Measurements from ENCODE around the gene JAG1.
"Not testable (repeated sequence)": the region's sequence is repeated elsewhere in the genome, so short reads cannot be mapped to it uniquely, and the experiment has no call there.

The JAG1 gene

GRCh38 chr20:10595266-10595665 lies 78.5 kb downstream of the JAG1 start:
- Histone ChIP-seq H3K4me1 (ENCODE audit: low read length) (peaks cover 16% of the 10 kb centered on the region), H4K20me1 (ENCODE audit: insufficient read depth, low read length) (no peaks in the 10 kb centered on the region), H3K9me3 (ENCODE audit: insufficient read depth, low read length) (no peaks in the 10 kb centered on the region), H3K36me3 (replicated peaks; ENCODE audit: low read depth, low read length) (no peaks in the 10 kb centered on the region), H3K4me2 (ENCODE audit: low read length) (no peak overlapping the region), H2AFZ (ENCODE audit: low read depth, low read length) (no peak overlapping the region), H3K4me3 (ENCODE audit: low read length) (no peak overlapping the region), H3K79me2 (ENCODE audit: low read length) (no peaks in the 10 kb centered on the region), H3K27me3 (ENCODE audit: low read depth, low read length) (no peaks in the 10 kb centered on the region), H3K9ac (ENCODE audit: low read length) (no peak overlapping the region), H3K27ac (ENCODE audit: low read length) (no peak overlapping the region)
- no peak for TF ChIP-seq EZH2phosphoT487 (IDR thresholded peaks at IDR 0.05; ENCODE audit: low read depth)

- H3K4me2 ChIP-seq (ENCODE audit: low read length): no peak overlapping the region
- no peaks in the 10 kb centered on the region for H3K9me3 ChIP-seq (ENCODE audit: insufficient read depth, low read length)
- H3K79me2 ChIP-seq (ENCODE audit: low read length): no peaks in the 10 kb centered on the region
- no peak overlapping the region for H3K9ac ChIP-seq (ENCODE audit: low read length)
- no peaks in the 10 kb centered on the region for H4K20me1 ChIP-seq (ENCODE audit: insufficient read depth, low read length)
- TF ChIP-seq EZH2phosphoT487 (IDR thresholded peaks at IDR 0.05; ENCODE audit: low read depth) (no peak), CTCF (IDR thresholded peaks at IDR 0.05; ENCODE audit: low read depth, low read length) (no peak)
- peaks cover 15% of the 10 kb centered on the region for H3K4me1 ChIP-seq (ENCODE audit: low read length)
- no peak overlapping the region for H3K27ac ChIP-seq (ENCODE audit: low read length)
- no peaks in the 10 kb centered on the region for H3K27me3 ChIP-seq (ENCODE audit: low read depth, low read length)
- H3K4me3 ChIP-seq (ENCODE audit: low read length): no peak overlapping the region
- H3K36me3 ChIP-seq (replicated peaks; ENCODE audit: low read depth, low read length): no peaks in the 10 kb centered on the region
- H2AFZ ChIP-seq (ENCODE audit: low read depth, low read length): no peak overlapping the region
Observed at GRCh38 chr20:10594296-10594868, 79.4 kb downstream of the JAG1 start.

GRCh38 chr20:10591946-10592521 lies 81.8 kb downstream of the JAG1 start:
- no peaks in the 10 kb centered on the region for H3K27me3 ChIP-seq (ENCODE audit: low read depth, low read length)
- no peak overlapping the region for H3K4me3 ChIP-seq (ENCODE audit: low read length)
- no peaks in the 10 kb centered on the region for H3K79me2 ChIP-seq (ENCODE audit: low read length)
- no peaks in the 10 kb centered on the region for H4K20me1 ChIP-seq (ENCODE audit: insufficient read depth, low read length)
- H3K4me2 ChIP-seq (ENCODE audit: low read length): no peak overlapping the region
- TF ChIP-seq CTCF (IDR thresholded peaks at IDR 0.05; ENCODE audit: low read depth, low read length) (no peak), EZH2phosphoT487 (IDR thresholded peaks at IDR 0.05; ENCODE audit: low read depth) (no peak)
- H2AFZ ChIP-seq (ENCODE audit: low read depth, low read length): no peak overlapping the region
- H3K4me1 ChIP-seq (ENCODE audit: low read length): peaks cover 4% of the 10 kb centered on the region
- H3K36me3 ChIP-seq (replicated peaks; ENCODE audit: low read depth, low read length): no peaks in the 10 kb centered on the region
- H3K27ac ChIP-seq (ENCODE audit: low read length): no peak overlapping the region
- H3K9ac ChIP-seq (ENCODE audit: low read length): no peak overlapping the region
- H3K9me3 ChIP-seq (ENCODE audit: insufficient read depth, low read length): no peaks in the 10 kb centered on the region

- no peak overlapping the region for H3K27ac ChIP-seq (ENCODE audit: low read length)
- peaks cover 4% of the 10 kb centered on the region for H3K4me1 ChIP-seq (ENCODE audit: low read length)
- TF ChIP-seq EZH2phosphoT487 (IDR thresholded peaks at IDR 0.05; ENCODE audit: low read depth): no peak
- no peak for TF ChIP-seq CTCF (IDR thresholded peaks at IDR 0.05; ENCODE audit: low read depth, low read length)
- no peak overlapping the region for H3K4me2 ChIP-seq (ENCODE audit: low read length)
- no peaks in the 10 kb centered on the region for H3K36me3 ChIP-seq (replicated peaks; ENCODE audit: low read depth, low read length)
- H3K27me3 ChIP-seq (ENCODE audit: low read depth, low read length): no peaks in the 10 kb centered on the region
- no peak overlapping the region for H2AFZ ChIP-seq (ENCODE audit: low read depth, low read length)
- H3K4me3 ChIP-seq (ENCODE audit: low read length): no peak overlapping the region
- no peaks in the 10 kb centered on the region for H3K79me2 ChIP-seq (ENCODE audit: low read length)
- no peaks in the 10 kb centered on the region for H4K20me1 ChIP-seq (ENCODE audit: insufficient read depth, low read length)
- no peak overlapping the region for H3K9ac ChIP-seq (ENCODE audit: low read length)
- H3K9me3 ChIP-seq (ENCODE audit: insufficient read depth, low read length): no peaks in the 10 kb centered on the region
Observed at GRCh38 chr20:10590950-10591671, 82.7 kb downstream of the JAG1 start.

- H3K4me2 ChIP-seq (ENCODE audit: low read length); H3K9ac ChIP-seq (ENCODE audit: low read length); H2AFZ ChIP-seq (ENCODE audit: low read depth, low read length); H3K9me3 ChIP-seq (ENCODE audit: insufficient read depth, low read length); H3K27ac ChIP-seq (ENCODE audit: low read length); H3K36me3 ChIP-seq (replicated peaks; ENCODE audit: low read depth, low read length); H4K20me1 ChIP-seq (ENCODE audit: insufficient read depth, low read length); H3K4me3 ChIP-seq (ENCODE audit: low read length); H3K27me3 ChIP-seq (ENCODE audit: low read depth, low read length); H3K4me1 ChIP-seq (ENCODE audit: low read length); H3K79me2 ChIP-seq (ENCODE audit: low read length): not testable (repeated sequence)
Observed at GRCh38 chr20:10590446-10590845, 83.4 kb downstream of the JAG1 start.
